ENCODE measurements around the gene LOXHD1.

The LOXHD1 gene

DNA sequence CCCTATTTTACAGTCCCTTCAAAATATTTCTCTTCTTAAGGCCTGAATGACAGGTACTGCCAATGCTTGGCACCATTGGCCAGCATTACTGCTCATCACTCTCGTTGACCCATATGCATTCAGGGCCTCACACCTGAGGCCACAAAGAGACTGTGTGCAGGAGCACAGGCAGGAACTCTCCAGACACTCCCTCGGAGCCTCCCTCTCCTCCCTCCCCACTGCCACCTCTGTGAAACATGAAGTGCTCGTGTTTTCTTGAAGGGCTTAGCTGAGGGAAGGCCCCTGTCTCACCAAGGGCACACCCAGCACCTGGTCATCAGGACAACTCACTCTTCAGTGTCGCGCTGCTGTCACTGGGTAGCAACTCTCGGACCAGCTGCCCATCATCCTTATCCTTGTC lies 85.3 kb downstream of the LOXHD1 start:
- DNase-seq: no peak

DNA sequence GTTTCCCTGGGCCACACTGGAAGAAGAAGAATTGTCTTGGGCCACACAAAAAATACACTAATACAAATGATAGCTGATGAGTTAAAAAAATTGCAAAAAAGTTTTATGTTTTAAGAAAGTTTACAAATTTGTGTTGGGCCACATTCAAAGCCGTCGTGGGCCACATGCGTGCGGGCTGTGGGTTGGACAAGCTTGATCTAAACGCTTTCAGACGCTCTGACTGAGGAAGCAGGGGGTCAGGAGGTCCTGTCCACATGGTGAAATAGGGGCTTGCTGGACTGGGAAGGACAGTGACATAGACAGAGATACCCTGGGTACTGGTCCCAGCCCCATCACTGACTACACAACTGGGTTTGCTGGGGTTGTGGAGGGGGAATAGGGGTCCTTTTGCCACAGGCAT lies 86.4 kb downstream of the LOXHD1 start:
- no peak for DNase-seq

GRCh38 chr18:46570134-46570533 lies 86.9 kb downstream of the LOXHD1 start:
- DNase-seq: no peak

GRCh38 chr18:46569211-46569610 lies 87.8 kb downstream of the LOXHD1 start:
- DNase-seq: no peak

DNA sequence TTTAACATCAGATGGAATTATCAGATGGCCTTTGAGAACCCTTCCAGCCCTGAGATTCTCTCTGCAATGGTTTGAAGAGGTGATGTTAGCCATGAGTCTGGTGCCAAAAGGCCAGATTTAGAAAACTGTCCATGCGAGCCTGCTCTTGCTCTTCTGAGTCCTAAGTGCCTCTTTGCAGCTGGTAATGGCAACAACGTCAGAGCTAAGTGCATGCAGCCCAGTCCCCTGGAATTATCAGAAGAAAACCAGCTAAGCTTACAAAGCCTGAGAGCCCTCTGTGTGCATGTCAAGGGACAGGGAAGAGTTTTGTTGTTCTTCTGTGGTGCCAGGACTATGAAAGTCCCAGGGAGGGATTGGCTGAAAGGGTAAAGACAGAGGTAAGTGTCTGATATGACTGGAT lies 89.8 kb downstream of the LOXHD1 start:
- no peak for DNase-seq

DNA sequence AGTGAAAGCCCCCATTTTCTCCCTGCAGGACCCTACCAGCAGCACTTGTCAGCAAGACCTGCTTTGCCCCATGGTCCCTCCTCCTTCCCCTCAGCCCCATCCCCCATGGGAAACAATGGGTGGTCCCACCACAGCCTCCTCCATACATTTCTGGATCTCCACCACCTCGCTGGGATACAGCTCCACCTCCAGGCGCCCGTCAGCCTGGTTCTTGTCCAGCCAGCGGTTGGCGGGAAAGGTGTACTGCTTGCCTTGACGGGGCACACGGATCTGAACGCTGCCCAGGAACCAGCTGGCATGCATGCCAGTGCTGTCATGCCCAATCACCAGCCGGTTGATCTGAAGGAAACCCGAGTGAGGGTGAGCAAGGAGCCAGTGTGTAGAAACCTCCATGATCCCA lies 90.9 kb downstream of the LOXHD1 start:
- no peak for DNase-seq

DNA sequence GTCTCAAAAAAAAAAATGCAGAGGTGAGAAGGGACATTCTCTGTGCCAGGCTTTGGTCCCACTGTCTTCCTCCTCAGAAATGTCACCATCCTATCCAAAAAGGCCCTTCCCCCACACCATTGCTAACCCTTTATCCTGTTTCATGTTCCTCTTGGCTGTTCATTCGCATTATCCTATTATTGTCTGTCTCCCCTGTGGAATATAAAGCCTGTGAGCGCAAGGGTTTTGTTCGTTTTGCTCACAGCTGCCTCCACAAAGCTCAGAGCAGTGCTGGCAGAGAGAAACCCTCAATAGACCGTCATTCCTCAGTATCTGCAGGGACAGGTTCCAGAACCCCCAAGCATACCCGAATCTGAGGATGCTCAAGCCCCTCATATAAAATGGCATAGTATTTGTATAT lies 91.8 kb downstream of the LOXHD1 start:
- no peak for DNase-seq

DNA sequence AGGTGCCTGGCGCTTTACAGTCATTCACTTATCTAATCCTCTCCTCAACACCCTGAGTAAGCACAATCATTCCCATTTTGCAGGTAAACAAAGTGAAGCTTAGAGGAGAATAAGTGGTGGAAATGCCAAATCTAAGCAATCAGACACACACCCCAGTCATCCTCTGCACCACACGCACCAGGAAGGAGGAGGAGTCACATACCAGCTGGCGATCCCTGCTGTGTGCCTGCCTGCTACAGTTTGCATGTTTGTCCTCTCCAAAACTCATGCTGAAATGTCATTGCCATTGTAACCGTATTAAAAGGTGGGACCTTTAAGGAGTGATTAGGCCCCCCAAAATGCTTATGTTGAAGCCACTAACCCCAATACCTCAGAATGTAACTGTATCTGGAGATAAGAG lies 93.7 kb downstream of the LOXHD1 start:
- no peak for DNase-seq

GRCh38 chr18:46562674-46563192 lies 94.3 kb downstream of the LOXHD1 start:
- no peak for DNase-seq

- no peak for DNase-seq
Measured at GRCh38 chr18:46560671-46561045, 96.4 kb downstream of the LOXHD1 start.

DNA sequence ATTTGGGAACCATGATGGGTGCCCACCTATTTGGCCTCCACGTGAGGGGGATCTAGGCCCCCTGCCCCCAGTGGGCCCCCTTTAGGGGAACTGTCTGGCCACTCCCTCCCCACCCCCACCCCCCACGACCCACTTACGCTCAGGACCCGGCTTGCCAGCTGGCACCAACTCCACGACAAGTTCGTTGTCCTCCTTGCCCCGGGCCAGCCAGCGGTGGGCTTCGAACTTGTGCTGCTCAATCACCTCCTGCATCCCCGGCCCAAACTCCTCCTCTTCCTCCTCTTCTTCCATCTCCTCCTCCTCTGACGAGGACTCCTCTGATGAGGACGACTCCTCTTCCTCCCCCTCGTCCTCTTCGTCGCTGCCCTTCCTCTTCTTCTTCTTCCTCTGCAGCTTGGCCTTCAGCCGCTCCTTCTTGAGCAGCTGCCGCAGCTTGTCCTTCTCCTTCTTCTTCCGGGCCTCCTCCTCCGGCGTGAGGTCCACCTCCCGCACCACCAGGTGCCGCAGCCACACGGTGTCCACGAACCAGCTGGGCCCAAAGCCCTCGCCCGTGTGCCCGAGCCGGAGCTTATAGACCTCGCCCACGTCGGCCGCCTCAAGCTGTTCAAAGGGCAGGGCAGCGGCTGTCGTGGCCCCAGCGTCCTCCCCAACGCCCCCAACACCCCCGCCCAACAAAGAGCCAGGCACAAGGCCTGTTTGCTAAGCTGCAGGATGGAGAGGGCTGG lies 96.9 kb downstream of the LOXHD1 start:
- no peak for DNase-seq

- DNase-seq: no peak
Measured at GRCh38 chr18:46559296-46559695, 97.7 kb downstream of the LOXHD1 start.

DNA sequence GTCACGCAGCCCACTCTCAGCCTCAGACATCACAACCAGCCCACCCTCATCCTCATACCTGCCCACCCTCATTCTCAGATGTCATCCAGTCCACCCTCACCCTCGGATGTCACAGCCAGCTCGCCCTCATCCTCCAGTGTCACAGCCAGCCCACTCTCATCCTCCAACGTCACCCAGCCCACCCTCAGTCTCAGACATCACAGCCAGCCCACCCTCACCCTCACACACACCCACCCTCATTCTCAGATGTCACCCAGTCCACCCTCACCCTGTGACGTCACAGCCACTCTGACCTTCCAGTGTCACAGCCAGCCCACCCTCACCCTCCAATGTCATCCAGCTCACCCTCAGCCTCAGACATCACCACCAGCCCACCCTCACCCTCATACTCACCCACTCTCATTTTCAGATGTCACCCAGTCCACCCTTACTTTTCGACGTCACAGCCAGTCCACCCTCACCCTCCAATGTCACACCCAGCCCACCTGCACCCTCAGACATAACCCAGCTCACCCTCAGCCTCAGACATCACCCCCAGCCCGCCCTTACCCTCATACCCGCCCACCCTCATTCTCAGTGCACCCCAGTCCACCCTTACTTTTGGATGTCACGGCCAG lies 100.3 kb downstream of the LOXHD1 start:
- no peak for DNase-seq

GRCh38 chr18:46555724-46556123 lies 101.3 kb downstream of the LOXHD1 start:
- peak; percentile 79 for DNase-seq

- no peak for DNase-seq
Measured at GRCh38 chr18:46555213-46555612, 101.8 kb downstream of the LOXHD1 start.

- no peak for DNase-seq
Measured at GRCh38 chr18:46554406-46555080, 102.5 kb downstream of the LOXHD1 start.

- no peak for DNase-seq
Measured at GRCh38 chr18:46550609-46551008, 106.4 kb downstream of the LOXHD1 start.

- no peak for DNase-seq
Measured at GRCh38 chr18:46547520-46547919, 109.5 kb downstream of the LOXHD1 start.

- DNase-seq: no peak
Measured at GRCh38 chr18:46546111-46546640, 110.8 kb downstream of the LOXHD1 start.

GRCh38 chr18:46542545-46542944 lies 114.5 kb downstream of the LOXHD1 start:
- peak; percentile 29 for DNase-seq

GRCh38 chr18:46541626-46542189 lies 115.3 kb downstream of the LOXHD1 start:
- no peak for DNase-seq

- no peak for DNase-seq
Measured at GRCh38 chr18:46538376-46538775, 118.6 kb downstream of the LOXHD1 start.

GRCh38 chr18:46536215-46536874 lies 120.7 kb downstream of the LOXHD1 start:
- peak; percentile 80 for DNase-seq
